Stimulated activated CD4-positive, alpha-beta T cell treated with anti-CD3 and anti-CD28 coated beads, Interleukin-1b, Interleukin-23, amount 100 ng/mL, for 1 hour (primary cell): Measurements from ENCODE around the gene COA3.

Experiments used
- DNase-seq, 2 donors: peaks; one replicate each; pipeline ENCODE4 v3.0.0-alpha.2; 2020; ENCODE audit warnings: low read depth in 2 of 2

COA3 gene, protein sequence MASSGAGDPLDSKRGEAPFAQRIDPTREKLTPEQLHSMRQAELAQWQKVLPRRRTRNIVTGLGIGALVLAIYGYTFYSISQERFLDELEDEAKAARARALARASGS

GRCh38 chr17:42798383-42799380 is at the start of gene COA3, which contains the start of gene CNTD1:
TSS of gene COA3 (minus strand) at chr17:42798704. CDS start at chr17:42798681, 23 bp downstream.
TSS of gene CNTD1 (plus strand) at chr17:42798861. CDS start at chr17:42799068, 207 bp downstream.
- DNase-seq, result peak; percentile 37 to 60

GRCh38 chr17:42848093-42848492 is 49.6 kb upstream of the COA3 start:
- DNase-seq, result no peak

GRCh38 chr17:42846594-42847280 is 48.2 kb upstream of the COA3 start:
- no peak for DNase-seq

- peak in 1 of 2 donors; percentile 6 for DNase-seq
Observed at GRCh38 chr17:42845918-42846593, 47.6 kb upstream of the COA3 start.

GRCh38 chr17:42845556-42845917 is 47.0 kb upstream of the COA3 start:
- DNase-seq, result no peak

DNA sequence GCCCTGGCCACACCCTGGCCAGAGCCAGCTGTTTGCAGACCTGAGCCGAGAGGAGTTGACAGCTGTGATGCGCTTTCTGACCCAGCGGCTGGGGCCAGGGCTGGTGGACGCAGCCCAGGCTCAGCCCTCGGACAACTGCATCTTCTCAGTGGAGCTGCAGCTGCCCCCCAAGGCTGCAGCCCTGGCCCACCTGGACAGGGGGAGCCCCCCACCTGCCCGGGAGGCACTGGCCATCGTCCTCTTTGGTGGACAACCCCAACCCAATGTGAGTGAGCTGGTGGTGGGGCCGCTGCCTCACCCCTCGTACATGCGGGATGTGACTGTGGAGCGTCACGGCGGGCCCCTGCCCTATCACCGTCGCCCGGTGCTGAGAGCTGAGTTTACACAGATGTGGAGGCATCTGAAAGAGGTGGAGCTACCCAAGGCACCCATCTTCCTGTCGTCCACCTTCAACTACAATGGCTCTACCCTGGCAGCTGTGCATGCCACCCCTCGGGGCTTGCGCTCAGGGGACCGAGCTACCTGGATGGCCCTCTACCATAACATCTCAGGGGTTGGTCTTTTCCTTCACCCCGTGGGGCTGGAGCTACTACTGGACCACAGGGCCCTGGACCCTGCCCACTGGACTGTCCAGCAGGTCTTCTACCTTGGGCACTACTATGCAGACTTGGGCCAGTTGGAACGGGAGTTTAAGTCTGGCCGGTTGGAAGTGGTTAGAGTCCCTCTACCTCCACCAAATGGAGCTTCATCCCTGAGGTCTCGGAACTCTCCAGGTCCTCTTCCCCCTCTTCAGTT is 46.5 kb upstream of the COA3 start:
- no peak for DNase-seq

- DNase-seq, result no peak
Observed at GRCh38 chr17:42844271-42844670, 45.8 kb upstream of the COA3 start, which contains the start of gene AOC2. TSS of gene AOC2 (plus strand) at chr17:42844580. CDS start at chr17:42844627, 47 bp downstream.

- DNase-seq, result no peak
Observed at GRCh38 chr17:42843358-42843934, 44.9 kb upstream of the COA3 start.

GRCh38 chr17:42841975-42842685 is 43.6 kb upstream of the COA3 start:
- DNase-seq, result no peak

DNA sequence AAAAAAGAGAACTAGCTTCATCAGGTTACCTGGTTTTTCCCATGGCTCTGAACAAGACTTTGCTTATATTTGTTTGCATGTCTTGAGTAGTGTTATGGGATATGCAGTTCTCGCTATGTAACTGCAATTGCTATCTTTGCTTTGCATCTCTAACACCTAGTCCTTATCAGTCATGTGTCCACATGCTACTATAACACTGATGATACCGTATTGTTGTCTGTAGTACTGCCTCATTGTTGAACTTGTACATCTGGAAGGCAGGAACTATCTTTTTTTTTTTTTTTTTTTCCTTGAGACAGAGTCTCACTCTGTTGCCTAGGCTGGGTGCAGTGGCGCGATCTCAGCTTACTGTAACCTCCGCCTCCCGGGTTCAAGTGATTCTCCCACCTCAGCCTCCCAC is 37.2 kb upstream of the COA3 start:
- DNase-seq, result no peak

- no peak for DNase-seq
Observed at GRCh38 chr17:42833767-42834422, 35.4 kb upstream of the COA3 start.

DNA sequence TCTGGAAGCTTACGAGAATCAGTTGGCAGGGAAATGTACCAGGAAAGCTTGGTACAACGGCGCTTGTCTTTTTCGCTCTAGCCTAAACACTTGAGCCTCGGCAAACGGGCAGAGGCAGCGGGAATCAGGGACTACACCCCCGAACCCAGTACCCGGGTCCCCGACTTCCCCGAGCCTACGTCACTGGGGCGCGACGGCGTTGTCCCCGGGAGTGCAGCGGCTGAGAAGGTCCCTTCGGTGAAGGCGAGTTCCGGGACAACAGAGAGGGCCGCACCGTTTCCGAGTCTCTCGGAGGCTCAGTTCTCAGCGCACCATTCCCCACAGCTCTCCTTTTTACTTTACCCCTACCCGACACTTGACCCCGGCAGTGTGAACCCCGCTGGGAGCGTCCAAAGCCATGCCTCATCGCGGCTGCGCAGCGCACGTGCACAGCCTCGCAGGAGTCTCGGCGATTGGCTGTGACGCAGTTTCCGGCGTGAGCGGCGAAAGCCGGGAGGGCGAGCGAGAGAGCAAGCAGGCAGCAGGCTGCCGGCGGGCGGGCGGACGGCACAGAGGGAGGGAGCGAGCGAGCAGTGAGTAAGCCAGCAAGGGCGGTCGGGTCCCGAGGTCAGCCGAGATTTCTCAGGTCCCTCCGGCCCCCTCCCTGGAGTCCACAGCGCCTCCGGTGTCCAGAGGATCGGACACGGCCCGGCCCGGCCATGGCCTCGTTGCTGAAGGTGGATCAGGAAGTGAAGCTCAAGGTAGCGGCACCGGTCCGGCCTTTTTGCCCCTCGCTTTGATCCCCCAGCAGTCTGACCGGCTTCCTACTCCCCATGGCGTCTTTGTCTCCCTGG is 34.6 kb upstream of the COA3 start, which contains the start of gene PSME3:
Gene PSME3 (plus strand): TSS at position 464 of the 833 bp plus-strand sequence. CDS start 235 bp downstream, at position 699.
- peak; percentile 57 to 75 for DNase-seq

DNA sequence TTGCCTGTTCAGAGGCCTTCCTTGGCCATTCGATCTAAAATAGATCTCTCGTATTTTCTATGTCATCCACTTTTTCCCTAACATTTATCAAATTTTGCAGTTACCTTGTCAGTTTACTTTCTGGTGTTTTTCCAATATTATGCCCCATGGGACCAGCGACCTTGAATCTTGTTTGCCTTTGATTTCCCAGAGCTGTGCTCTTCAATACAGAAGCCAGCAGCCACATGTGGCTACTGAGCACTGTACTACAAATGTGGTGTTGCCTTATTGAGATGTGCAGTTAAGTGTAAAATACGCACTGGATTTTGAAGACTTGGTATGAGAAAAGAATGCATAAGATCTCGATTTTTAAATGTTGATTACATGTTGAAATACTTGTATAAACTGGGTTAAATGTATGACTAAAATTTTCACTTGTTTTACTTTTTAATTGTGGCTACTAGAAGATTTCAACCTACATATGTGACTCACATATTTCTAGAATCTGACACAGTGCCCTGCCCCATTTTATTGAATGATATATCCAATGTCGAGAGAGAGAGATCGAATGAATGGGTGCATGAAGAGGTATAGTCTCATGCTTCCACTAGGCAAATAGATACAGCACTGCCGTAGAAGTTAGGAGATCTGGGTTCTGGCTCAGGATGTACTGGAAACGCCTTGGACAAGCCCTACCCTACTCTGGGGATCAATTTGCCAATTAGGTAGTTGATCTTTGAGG is 33.9 kb upstream of the COA3 start:
- no peak for DNase-seq

DNA sequence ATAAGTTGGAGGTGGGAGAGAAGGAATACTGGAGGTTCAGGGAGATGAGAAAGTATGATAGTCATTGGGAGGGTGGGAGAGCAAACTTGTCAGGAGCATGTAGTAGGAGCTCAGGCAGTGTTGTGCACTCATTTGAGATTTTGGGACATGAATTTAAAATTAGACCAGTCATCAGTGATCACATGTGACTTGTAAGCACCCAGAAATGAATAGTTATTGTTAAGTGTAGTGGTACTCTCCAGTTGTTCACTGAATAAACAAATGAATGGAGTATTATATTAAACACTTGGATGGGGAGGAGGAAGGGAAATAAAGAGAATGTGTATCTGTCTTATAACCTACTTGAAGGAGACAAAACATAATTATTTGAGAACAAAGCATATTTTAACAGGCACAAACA is 32.5 kb upstream of the COA3 start:
- DNase-seq, result no peak

- no peak for DNase-seq
Observed at GRCh38 chr17:42827472-42827871, 29.0 kb upstream of the COA3 start.

- no peak for DNase-seq
Observed at GRCh38 chr17:42821176-42821575, 22.7 kb upstream of the COA3 start.

- DNase-seq, result peak in 1 of 2 donors; percentile 38
Observed at GRCh38 chr17:42819939-42820535, 21.5 kb upstream of the COA3 start.
